Measurements from ENCODE around the gene PCSK4.

DNA sequence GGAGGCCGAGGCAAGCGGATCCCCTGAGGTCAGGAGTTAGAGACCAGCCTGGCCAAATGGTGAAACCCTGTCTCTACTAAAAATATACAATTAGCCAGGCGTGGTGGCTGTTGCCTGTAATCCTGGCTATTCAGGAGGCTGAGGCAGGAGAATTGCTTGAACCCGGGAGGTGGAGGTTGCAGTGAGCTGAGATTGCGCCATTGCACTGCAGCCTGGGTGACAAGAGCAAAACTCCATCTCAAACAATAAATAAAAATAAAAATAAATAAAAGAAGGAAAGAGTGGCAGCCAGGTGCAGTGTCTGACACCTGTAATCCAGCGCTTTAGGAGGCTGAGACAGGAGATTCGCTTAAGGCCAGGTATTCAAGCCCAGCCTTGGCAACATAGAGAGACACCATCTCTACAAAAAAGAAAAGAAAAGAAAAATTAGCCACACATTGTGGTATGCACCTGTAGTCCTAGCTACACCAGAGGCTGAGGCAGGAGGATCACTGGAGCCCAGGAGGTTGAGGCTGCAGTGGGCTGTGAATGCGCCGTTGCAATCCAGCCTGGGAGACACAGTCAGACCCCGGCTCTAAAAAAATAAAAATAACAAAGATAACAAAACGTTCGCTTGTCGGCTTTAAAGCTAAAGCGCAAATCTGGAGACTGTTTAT lies 12.4 kb upstream of the PCSK4 start:
- TF ChIP-seq POLR2AphosphoS5 (IDR thresholded peaks at IDR 0.05; ENCODE audit: low read depth, low read length): no peak
- TF ChIP-seq, protein P1, sequence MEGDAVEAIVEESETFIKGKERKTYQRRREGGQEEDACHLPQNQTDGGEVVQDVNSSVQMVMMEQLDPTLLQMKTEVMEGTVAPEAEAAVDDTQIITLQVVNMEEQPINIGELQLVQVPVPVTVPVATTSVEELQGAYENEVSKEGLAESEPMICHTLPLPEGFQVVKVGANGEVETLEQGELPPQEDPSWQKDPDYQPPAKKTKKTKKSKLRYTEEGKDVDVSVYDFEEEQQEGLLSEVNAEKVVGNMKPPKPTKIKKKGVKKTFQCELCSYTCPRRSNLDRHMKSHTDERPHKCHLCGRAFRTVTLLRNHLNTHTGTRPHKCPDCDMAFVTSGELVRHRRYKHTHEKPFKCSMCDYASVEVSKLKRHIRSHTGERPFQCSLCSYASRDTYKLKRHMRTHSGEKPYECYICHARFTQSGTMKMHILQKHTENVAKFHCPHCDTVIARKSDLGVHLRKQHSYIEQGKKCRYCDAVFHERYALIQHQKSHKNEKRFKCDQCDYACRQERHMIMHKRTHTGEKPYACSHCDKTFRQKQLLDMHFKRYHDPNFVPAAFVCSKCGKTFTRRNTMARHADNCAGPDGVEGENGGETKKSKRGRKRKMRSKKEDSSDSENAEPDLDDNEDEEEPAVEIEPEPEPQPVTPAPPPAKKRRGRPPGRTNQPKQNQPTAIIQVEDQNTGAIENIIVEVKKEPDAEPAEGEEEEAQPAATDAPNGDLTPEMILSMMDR (IDR thresholded peaks at IDR 0.05): no peak

All from Panc1 (cell line).